Osteoblast (primary cell): ENCODE measurements around the gene FRA10AC1. TPM values are rescaled to one million over a fixed set of nuclear protein-coding genes. Genes with fewer than 3 reads are reported as not detected.
"Not testable (repeated sequence)": the region's sequence is repeated elsewhere in the genome, so short reads cannot be mapped to it uniquely, and the experiment has no call there.

Source experiments
- DNase-seq: peaks from one replicate; pipeline ENCODE4 v3.0.0; 2011; ENCODE audit warnings: low spot score, mixed read lengths; ENCODE audit not compliant: insufficient read length; ENCODE audit errors: missing footprints
- H2AFZ ChIP-seq: 2 replicates; pipeline ENCODE4 v1.6.0; 2011; ENCODE audit warnings: mild to moderate bottlenecking, low read length
- H3K27ac ChIP-seq: 2 replicates; pipeline ENCODE4 v1.5.1; 2011; ENCODE audit warnings: mild to moderate bottlenecking, low read depth, low read length, moderate library complexity
- H3K27me3 ChIP-seq: 2 replicates; pipeline ENCODE4 v1.6.0; 2012; ENCODE audit warnings: mild to moderate bottlenecking, control low read depth, inconsistent platforms, low read length, moderate library complexity; ENCODE audit not compliant: insufficient read depth
- H3K36me3 ChIP-seq: 2 replicates; pipeline ENCODE4 v1.5.1; 2011; ENCODE audit warnings: mild to moderate bottlenecking, low read length, control low read depth, moderate library complexity; ENCODE audit not compliant: insufficient read depth
- H3K4me1 ChIP-seq: 2 replicates; pipeline ENCODE4 v1.5.1; 2011; ENCODE audit warnings: mild to moderate bottlenecking, low read length, control low read depth, moderate library complexity; ENCODE audit not compliant: insufficient read depth
- H3K4me2 ChIP-seq: 2 replicates; pipeline ENCODE4 v1.6.0; 2011; ENCODE audit warnings: mild to moderate bottlenecking, low read length; ENCODE audit not compliant: insufficient read depth
- H3K4me3 ChIP-seq: fragments of 200-600 bp; sonication (generic); 3 replicates; pipeline ENCODE4 v1.5.1; 2012; ENCODE audit warnings: mild to moderate bottlenecking, low read length, inconsistent platforms; ENCODE audit not compliant: insufficient read depth
- H3K79me2 ChIP-seq: 2 replicates; pipeline ENCODE4 v1.6.0; 2012; ENCODE audit warnings: mild to moderate bottlenecking, low read length, control low read depth, inconsistent platforms; ENCODE audit not compliant: insufficient read depth
- H3K9me3 ChIP-seq: 2 replicates; pipeline ENCODE4 v1.5.1; 2011; ENCODE audit warnings: low read depth, low read length, control low read depth
- H4K20me1 ChIP-seq: 2 replicates; pipeline ENCODE4 v1.6.0; 2012; ENCODE audit warnings: mild to moderate bottlenecking, low read length, control low read depth; ENCODE audit not compliant: insufficient read depth
- total RNA-seq: library from RNA; depleted of rRNA; stranded (reverse); fragments of >200 nt; gene quantifications from 2 replicates; pipeline ENCODE4 v1.2.3, GENCODE V29; 2012
- TF ChIP-seq, protein P1 (sequence below): IDR thresholded peaks from 2 replicates; pipeline ENCODE4 v1.5.1; 2011; ENCODE audit warnings: mild to moderate bottlenecking, low read depth, low read length, moderate library complexity; ENCODE audit errors: extremely low read depth

FRA10AC1 gene
- total RNA-seq, 1 donor = 8.7 TPM

DNA sequence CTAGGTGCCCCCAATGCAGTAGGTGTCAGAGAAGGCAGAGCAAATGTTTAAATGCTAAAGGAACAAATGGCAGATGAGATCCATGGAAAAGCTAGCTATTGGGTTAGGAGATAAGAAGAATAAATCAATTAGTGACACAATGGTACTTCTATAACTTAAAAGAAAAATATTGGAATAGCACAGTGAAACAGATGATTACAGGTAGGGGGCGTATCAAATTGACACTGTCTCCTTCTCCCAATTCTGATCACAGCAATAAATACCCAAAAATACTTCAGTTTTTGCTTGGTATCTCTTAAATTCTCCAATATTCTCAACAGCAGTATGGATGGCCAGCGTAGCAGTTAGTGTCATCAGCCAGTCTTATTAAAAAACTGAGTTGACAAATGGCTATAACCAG lies 5.2 kb downstream of the FRA10AC1 start:
- Histone ChIP-seq H3K36me3 (peaks cover 55% of the 10 kb centered on the region), H3K9me3 (no peaks in the 10 kb centered on the region), H4K20me1 (no peaks in the 10 kb centered on the region), H3K79me2 (peaks cover 8% of the 10 kb centered on the region), H2AFZ (no peak overlapping the region), H3K27me3 (no peaks in the 10 kb centered on the region), H3K4me2 (no peak overlapping the region), H3K27ac (no peak overlapping the region), H3K4me1 (peaks cover 8% of the 10 kb centered on the region), H3K4me3 (no peak overlapping the region)
- no peak for DNase-seq
- TF ChIP-seq, protein P1, sequence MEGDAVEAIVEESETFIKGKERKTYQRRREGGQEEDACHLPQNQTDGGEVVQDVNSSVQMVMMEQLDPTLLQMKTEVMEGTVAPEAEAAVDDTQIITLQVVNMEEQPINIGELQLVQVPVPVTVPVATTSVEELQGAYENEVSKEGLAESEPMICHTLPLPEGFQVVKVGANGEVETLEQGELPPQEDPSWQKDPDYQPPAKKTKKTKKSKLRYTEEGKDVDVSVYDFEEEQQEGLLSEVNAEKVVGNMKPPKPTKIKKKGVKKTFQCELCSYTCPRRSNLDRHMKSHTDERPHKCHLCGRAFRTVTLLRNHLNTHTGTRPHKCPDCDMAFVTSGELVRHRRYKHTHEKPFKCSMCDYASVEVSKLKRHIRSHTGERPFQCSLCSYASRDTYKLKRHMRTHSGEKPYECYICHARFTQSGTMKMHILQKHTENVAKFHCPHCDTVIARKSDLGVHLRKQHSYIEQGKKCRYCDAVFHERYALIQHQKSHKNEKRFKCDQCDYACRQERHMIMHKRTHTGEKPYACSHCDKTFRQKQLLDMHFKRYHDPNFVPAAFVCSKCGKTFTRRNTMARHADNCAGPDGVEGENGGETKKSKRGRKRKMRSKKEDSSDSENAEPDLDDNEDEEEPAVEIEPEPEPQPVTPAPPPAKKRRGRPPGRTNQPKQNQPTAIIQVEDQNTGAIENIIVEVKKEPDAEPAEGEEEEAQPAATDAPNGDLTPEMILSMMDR = no peak

DNA sequence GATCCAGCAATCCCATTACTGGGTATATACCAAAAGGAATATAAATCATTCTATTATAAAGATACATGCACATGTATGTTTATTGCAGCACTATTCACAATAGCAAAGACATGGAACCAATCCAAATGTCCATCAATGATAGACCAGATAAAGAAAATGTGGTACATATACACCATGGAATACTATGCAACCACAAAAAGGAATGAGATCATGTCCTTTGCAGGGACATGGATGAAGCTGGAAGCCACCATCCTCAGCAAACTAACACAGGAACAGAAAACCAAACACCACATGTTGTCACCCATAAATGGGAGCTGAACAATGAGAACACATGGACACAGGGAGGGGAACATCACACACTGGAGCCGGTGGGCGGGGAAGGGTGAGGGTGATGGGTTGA lies 5.8 kb downstream of the FRA10AC1 start:
- H3K27ac ChIP-seq, H2AFZ ChIP-seq, H3K4me1 ChIP-seq, H3K79me2 ChIP-seq, H3K4me2 ChIP-seq, DNase-seq, H3K4me3 ChIP-seq, H3K9me3 ChIP-seq, H4K20me1 ChIP-seq, H3K27me3 ChIP-seq: not testable (repeated sequence)
- peaks cover 58% of the 10 kb centered on the region for H3K36me3 ChIP-seq

DNA sequence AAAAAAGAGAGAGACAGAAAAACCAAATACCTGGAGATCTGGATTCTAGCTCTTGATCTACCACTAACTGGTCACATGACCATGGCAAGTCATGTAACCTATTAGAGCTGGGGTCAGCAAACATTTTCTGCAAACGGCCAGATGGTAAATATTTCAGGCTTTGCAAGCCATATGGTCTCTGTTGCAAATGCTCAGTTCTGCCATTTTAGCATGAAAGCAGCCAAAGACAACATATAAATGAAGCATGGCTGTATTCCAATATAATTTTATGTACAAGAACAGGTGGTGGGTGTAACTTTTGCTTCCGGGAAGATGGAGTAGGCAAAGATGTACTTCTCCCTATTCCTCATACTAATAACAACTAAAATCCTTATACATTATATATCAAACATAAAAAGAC lies 6.7 kb downstream of the FRA10AC1 start:
- H3K4me2 ChIP-seq = no peak overlapping the region
- H4K20me1 ChIP-seq = no peaks in the 10 kb centered on the region
- peaks cover 63% of the 10 kb centered on the region for H3K36me3 ChIP-seq
- H2AFZ ChIP-seq = no peak overlapping the region
- no peaks in the 10 kb centered on the region for H3K79me2 ChIP-seq
- H3K27ac ChIP-seq = no peak overlapping the region
- TF ChIP-seq, protein P1 = no peak
- no peak for DNase-seq
- no peak overlapping the region for H3K4me3 ChIP-seq
- H3K9me3 ChIP-seq = no peaks in the 10 kb centered on the region
- no peaks in the 10 kb centered on the region for H3K27me3 ChIP-seq
- H3K4me1 ChIP-seq = no peaks in the 10 kb centered on the region

DNA sequence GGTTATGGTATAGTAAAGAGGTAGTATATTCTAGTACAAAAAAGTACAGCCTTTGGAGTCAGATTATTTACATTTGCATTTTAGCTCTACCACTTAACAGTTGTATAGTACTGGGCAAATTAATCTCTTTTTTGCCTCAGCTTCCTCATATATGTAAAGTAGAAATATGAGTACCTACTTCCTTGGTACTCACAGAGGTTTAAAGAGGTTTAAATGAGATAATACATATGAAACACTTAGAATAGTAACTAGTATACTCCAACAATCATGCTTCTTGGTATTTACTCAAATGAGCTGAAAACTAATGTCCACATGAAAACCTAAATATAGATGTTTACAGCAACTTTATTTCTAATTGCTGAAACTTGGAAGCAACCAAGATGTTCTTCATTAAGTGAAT lies 14.7 kb downstream of the FRA10AC1 start:
- Histone ChIP-seq H3K4me3 (no peak overlapping the region), H3K4me1 (no peaks in the 10 kb centered on the region), H3K9me3 (no peaks in the 10 kb centered on the region), H3K27me3 (no peaks in the 10 kb centered on the region), H3K36me3 (peaks cover 9% of the 10 kb centered on the region), H2AFZ (no peak overlapping the region), H3K4me2 (no peak overlapping the region), H4K20me1 (no peaks in the 10 kb centered on the region), H3K27ac (no peak overlapping the region), H3K79me2 (no peaks in the 10 kb centered on the region)
- TF ChIP-seq, protein P1 = no peak
- DNase-seq = no peak
